Measurements from ENCODE around the gene IMMP2L. TPM values are rescaled to one million over a fixed set of nuclear protein-coding genes. Genes with fewer than 3 reads are reported as not detected.

Gene IMMP2L
- total RNA-seq, 2 experiments from 2014 or later: 8.9 to 18.7 TPM

- no peak for TF ChIP-seq CTCF (IDR thresholded peaks at IDR 0.05)
- no peaks in the 10 kb centered on the region for H3K27me3 ChIP-seq (ENCODE audit: control insufficient read depth in 1 of 2, insufficient read depth in 2 of 2, low read length in 2 of 2)
- no peak for ATAC-seq (ENCODE audit: poor library complexity)
- no peak overlapping the region for H3K27ac ChIP-seq (ENCODE audit: low read depth in 1 of 2, low read length in 2 of 2)
- H3K4me1 ChIP-seq (ENCODE audit: insufficient read depth, low read length): no peaks in the 10 kb centered on the region
- peaks cover 0 to 6% of the 10 kb centered on the region in 2 experiments for H3K9me3 ChIP-seq (ENCODE audit: control insufficient read depth in 1 of 2, insufficient read depth in 1 of 2, low read length in 2 of 2)
- CTCF ChIA-PET: no interaction called here
- POLR2A ChIA-PET: no interaction called here
- Mint-ChIP-seq H3K27me3 (no peaks in the 10 kb centered on the region), H3K9me3 (peaks cover 7% of the 10 kb centered on the region), H3K4me1 (ENCODE audit: low read depth) (no peaks in the 10 kb centered on the region), H3K36me3 (ENCODE audit: low read depth) (peaks cover 21% of the 10 kb centered on the region), H3K4me3 (no peak overlapping the region), H3K27ac (no peak overlapping the region)
- intact Hi-C loops (cut with DNase I, micrococcal nuclease): no loop called here
- no peaks in the 10 kb centered on the region for H3K36me3 ChIP-seq (ENCODE audit: insufficient read depth, low read length)
- DNase-seq: no peak
- no peak overlapping the region for H3K4me3 ChIP-seq (ENCODE audit: low read length)
Measured at GRCh38 chr7:111198255-111198654, 364.0 kb downstream of the IMMP2L start.

- no peak for TF ChIP-seq CTCF (IDR thresholded peaks at IDR 0.05)
- no peaks in the 10 kb centered on the region for H3K4me1 Mint-ChIP-seq (ENCODE audit: low read depth)
- POLR2A ChIA-PET: no interaction called here
Measured at GRCh38 chr7:111196655-111197054, 365.6 kb downstream of the IMMP2L start.

GRCh38 chr7:111192614-111193413 is 369.5 kb downstream of the IMMP2L start:
- Mint-ChIP-seq H3K4me3 (no peak overlapping the region), H3K27ac (no peak overlapping the region), H3K4me1 (ENCODE audit: low read depth) (no peaks in the 10 kb centered on the region), H3K27me3 (no peaks in the 10 kb centered on the region), H3K9me3 (peaks cover 2% of the 10 kb centered on the region), H3K36me3 (ENCODE audit: low read depth) (no peaks in the 10 kb centered on the region)
- Histone ChIP-seq H3K4me3 (ENCODE audit: low read length) (no peak overlapping the region), H3K27me3 (ENCODE audit: control insufficient read depth in 1 of 2, insufficient read depth in 2 of 2, low read length in 2 of 2) (no peaks in the 10 kb centered on the region), H3K27ac (ENCODE audit: low read depth in 1 of 2, low read length in 2 of 2) (no peak overlapping the region), H3K9me3 (ENCODE audit: control insufficient read depth in 1 of 2, insufficient read depth in 1 of 2, low read length in 2 of 2) (no peaks in the 10 kb centered on the region), H3K36me3 (ENCODE audit: insufficient read depth, low read length) (no peaks in the 10 kb centered on the region), H3K4me1 (ENCODE audit: insufficient read depth, low read length) (no peaks in the 10 kb centered on the region)
- no peak for DNase-seq
- ATAC-seq (ENCODE audit: poor library complexity): no peak
- CTCF ChIA-PET: interaction anchor here (0.6 kb wide), 1 partner anchor 457 kb away, joined by 5 read pairs; no protein-coding TSS in a partner anchor
- TF ChIP-seq CTCF (IDR thresholded peaks at IDR 0.05): no peak
- POLR2A ChIA-PET: no interaction called here
- intact Hi-C loops (cut with DNase I, micrococcal nuclease): no loop called here

More at GRCh38 chr7:111196655-111197054, 365.6 kb downstream of the IMMP2L start:
- no peak overlapping the region for H3K4me3 ChIP-seq (ENCODE audit: low read length)
- no peak overlapping the region for H3K4me3 Mint-ChIP-seq
- H3K27ac ChIP-seq (ENCODE audit: low read depth in 1 of 2, low read length in 2 of 2): no peak overlapping the region
- H3K27ac Mint-ChIP-seq: no peak overlapping the region
- no peaks in the 10 kb centered on the region for H3K9me3 ChIP-seq (ENCODE audit: control insufficient read depth in 1 of 2, insufficient read depth in 1 of 2, low read length in 2 of 2)
- CTCF ChIA-PET: no interaction called here
- H3K27me3 ChIP-seq (ENCODE audit: control insufficient read depth in 1 of 2, insufficient read depth in 2 of 2, low read length in 2 of 2): no peaks in the 10 kb centered on the region
- H3K4me1 ChIP-seq (ENCODE audit: insufficient read depth, low read length): no peaks in the 10 kb centered on the region
- H3K27me3 Mint-ChIP-seq: no peaks in the 10 kb centered on the region
- peaks cover 5% of the 10 kb centered on the region for H3K36me3 Mint-ChIP-seq (ENCODE audit: low read depth)
- no peaks in the 10 kb centered on the region for H3K36me3 ChIP-seq (ENCODE audit: insufficient read depth, low read length)
- DNase-seq (no peak), ATAC-seq (ENCODE audit: poor library complexity) (no peak)
- H3K9me3 Mint-ChIP-seq: no peaks in the 10 kb centered on the region
- intact Hi-C loops (cut with DNase I, micrococcal nuclease): no loop called here
